Measurements from ENCODE around the gene MT1M.

The MT1M gene

GRCh38 chr16:56636616-56637413, 4.4 kb downstream of the MT1M start:
- no peak overlapping the region for H3K27ac ChIP-seq
- H3K4me1 ChIP-seq, result no peaks in the 10 kb centered on the region
- no peaks in the 10 kb centered on the region for H3K27me3 ChIP-seq (ENCODE audit: control insufficient read depth, insufficient read depth, low read length)
- no peak overlapping the region for H3K4me2 ChIP-seq (ENCODE audit: low read length)
- H2AFZ ChIP-seq, result no peak overlapping the region
- no peak overlapping the region for H3K4me3 ChIP-seq (ENCODE audit: low read depth, low read length)
- no peaks in the 10 kb centered on the region for H3K36me3 ChIP-seq (ENCODE audit: control insufficient read depth, insufficient read depth, low read length)
- no peaks in the 10 kb centered on the region for H3K9me3 ChIP-seq (ENCODE audit: control insufficient read depth, low read length)
- no peaks in the 10 kb centered on the region for H3K79me2 ChIP-seq
- no peak for TF ChIP-seq CTCF (IDR thresholded peaks at IDR 0.05)
- no peak overlapping the region for H3K9ac ChIP-seq

GRCh38 chr16:56637814-56638750, 5.6 kb downstream of the MT1M start, which contains the start of gene MT1A:
MT1A (plus strand) TSS chr16:56638666; CDS start chr16:56638739, 73 bp downstream.
- peak within 1 kb of the TSS; percentile 54 for H2AFZ ChIP-seq
- H3K9ac ChIP-seq, result no peak within 1 kb of the TSS
- peak within 1 kb of the TSS; percentile 59 for H3K4me3 ChIP-seq (ENCODE audit: low read depth, low read length)
- H3K27me3 ChIP-seq (ENCODE audit: control insufficient read depth, insufficient read depth, low read length), result no peaks in the 10 kb centered on the region
- no peak within 1 kb of the TSS for H3K27ac ChIP-seq
- TF ChIP-seq CTCF (IDR thresholded peaks at IDR 0.05), result no peak
- no peaks in the 10 kb centered on the region for H3K9me3 ChIP-seq (ENCODE audit: control insufficient read depth, low read length)
- H3K4me1 ChIP-seq, result no peaks in the 10 kb centered on the region
- H3K79me2 ChIP-seq, result no peaks in the 10 kb centered on the region
- no peaks in the 10 kb centered on the region for H3K36me3 ChIP-seq (ENCODE audit: control insufficient read depth, insufficient read depth, low read length)
- H3K4me2 ChIP-seq (ENCODE audit: low read length), result peak within 1 kb of the TSS; percentile 83

DNA sequence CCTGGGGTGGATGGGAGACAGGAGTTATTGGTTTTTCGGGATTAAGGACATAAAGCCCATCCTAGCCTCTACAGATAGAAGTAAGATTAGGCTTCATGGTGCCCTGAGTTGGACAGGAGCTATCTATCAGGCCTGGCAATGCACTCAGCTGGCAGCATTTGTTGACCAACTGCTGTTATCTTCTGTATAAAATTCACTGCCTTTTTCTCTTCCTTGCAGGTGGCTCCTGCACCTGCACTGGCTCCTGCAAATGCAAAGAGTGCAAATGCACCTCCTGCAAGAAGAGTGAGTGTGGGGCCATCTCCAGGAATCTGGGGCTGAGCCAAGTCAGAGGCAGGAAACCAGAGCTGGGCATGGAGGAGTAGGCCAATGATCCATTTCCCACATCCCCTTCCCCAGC, 6.6 kb downstream of the MT1M start:
- no peak overlapping the region for H3K4me3 ChIP-seq (ENCODE audit: low read depth, low read length)
- no peak overlapping the region for H2AFZ ChIP-seq
- H3K9ac ChIP-seq, result no peak overlapping the region
- no peak for TF ChIP-seq CTCF (IDR thresholded peaks at IDR 0.05)
- no peaks in the 10 kb centered on the region for H3K27me3 ChIP-seq (ENCODE audit: control insufficient read depth, insufficient read depth, low read length)
- H3K4me1 ChIP-seq, result peaks cover 4% of the 10 kb centered on the region
- no peaks in the 10 kb centered on the region for H3K79me2 ChIP-seq
- H3K9me3 ChIP-seq (ENCODE audit: control insufficient read depth, low read length), result no peaks in the 10 kb centered on the region
- no peaks in the 10 kb centered on the region for H3K36me3 ChIP-seq (ENCODE audit: control insufficient read depth, insufficient read depth, low read length)
- H3K27ac ChIP-seq, result no peak overlapping the region
- H3K4me2 ChIP-seq (ENCODE audit: low read length), result no peak overlapping the region

DNA sequence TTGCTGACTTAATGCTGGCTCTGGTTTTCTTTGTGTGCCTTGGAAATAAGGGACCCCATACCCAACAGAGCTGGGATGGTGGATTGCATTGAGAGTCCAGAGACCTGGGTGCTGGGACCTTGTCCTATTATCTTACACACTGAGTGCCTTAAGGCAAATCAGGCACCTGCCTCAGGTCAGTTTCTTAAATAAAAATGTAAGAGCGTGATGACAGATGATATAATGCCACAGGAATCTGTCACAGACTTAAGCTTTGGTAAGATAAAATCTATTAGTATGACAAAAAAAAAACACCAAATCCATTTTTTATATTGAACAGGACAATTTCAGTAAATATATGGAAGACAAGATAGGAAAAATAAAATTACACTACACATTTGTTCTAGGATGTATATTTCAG, 7.6 kb downstream of the MT1M start:
- Histone ChIP-seq H2AFZ (no peak overlapping the region), H3K36me3 (ENCODE audit: control insufficient read depth, insufficient read depth, low read length) (no peaks in the 10 kb centered on the region), H3K27ac (no peak overlapping the region), H3K4me2 (ENCODE audit: low read length) (no peak overlapping the region), H3K9ac (no peak overlapping the region), H3K4me3 (ENCODE audit: low read depth, low read length) (no peak overlapping the region), H3K9me3 (ENCODE audit: control insufficient read depth, low read length) (no peaks in the 10 kb centered on the region), H3K79me2 (no peaks in the 10 kb centered on the region), H3K27me3 (ENCODE audit: control insufficient read depth, insufficient read depth, low read length) (no peaks in the 10 kb centered on the region), H3K4me1 (peaks cover 4% of the 10 kb centered on the region)
- TF ChIP-seq CTCF (IDR thresholded peaks at IDR 0.05), result no peak

All from parathyroid adenoma (tissue), 2 donors.